Measurements from ENCODE around the gene STK17B. TPM values are rescaled to one million over a fixed set of nuclear protein-coding genes. Genes with fewer than 3 reads are reported as not detected.

Gene STK17B
- total RNA-seq, 2 experiments from 2014 or later, result 95.0 to 148 TPM

GRCh38 chr2:196186266-196186980 is 15.0 kb upstream of the STK17B start:
- ChIA-PET CTCF (ENCODE audit: unreplicated experiment) (interaction anchor here (0.6 kb wide), 1 partner anchor 30 kb away, joined by 3 read pairs; no protein-coding TSS in a partner anchor), POLR2A (interaction anchor here (2.3 to 10.3 kb wide), 5 partner anchors 9 to 47 kb away, joined by 11 to 104 read pairs (median 29); no protein-coding TSS in a partner anchor)
- H3K79me2 ChIP-seq (ENCODE audit: insufficient read depth, low read depth, low read length), result no peaks in the 10 kb centered on the region
- peak; percentile 78 for DNase-seq (ENCODE audit: low spot score)
- intact Hi-C loops (cut with micrococcal nuclease; ENCODE audit: unreplicated experiment), result no loop called here
- peak overlapping the region; percentile 15; the same call in 1 of the 2 replicates for H3K4me2 ChIP-seq (ENCODE audit: low read length)
- no peaks in the 10 kb centered on the region for H3K36me3 ChIP-seq (ENCODE audit: insufficient read depth, low read length)
- H4K20me1 ChIP-seq (ENCODE audit: insufficient read depth, low read length), result no peaks in the 10 kb centered on the region
- no peak for TF ChIP-seq CTCF (conservative IDR thresholded peaks at IDR 0.05; ENCODE audit: low read length)
- TF ChIP-seq EZH2phosphoT487 (IDR thresholded peaks at IDR 0.05; ENCODE audit: borderline replicate concordance, low read depth, low read length), result no peak
- peak overlapping the region; percentile 39; the same call in 1 of the 2 replicates for H2AFZ ChIP-seq (ENCODE audit: low read length)
- H3K4me3 ChIP-seq (ENCODE audit: low read depth, low read length, poor library complexity, severe bottlenecking), result no peak overlapping the region
- BruUV-seq (replicated peaks), result no TSS peak
- H3K9me2 ChIP-seq (ENCODE audit: insufficient read depth, low read length), result no peaks in the 10 kb centered on the region
- peak overlapping the region; percentile 57 for H3K27ac ChIP-seq (ENCODE audit: low read depth, low read length, poor library complexity, severe bottlenecking)
- peaks cover 84% of the 10 kb centered on the region for H3K4me1 ChIP-seq (ENCODE audit: insufficient read depth, low read length, poor library complexity, severe bottlenecking)
- H3K9me3 ChIP-seq (ENCODE audit: low read length), result no peaks in the 10 kb centered on the region

DNA sequence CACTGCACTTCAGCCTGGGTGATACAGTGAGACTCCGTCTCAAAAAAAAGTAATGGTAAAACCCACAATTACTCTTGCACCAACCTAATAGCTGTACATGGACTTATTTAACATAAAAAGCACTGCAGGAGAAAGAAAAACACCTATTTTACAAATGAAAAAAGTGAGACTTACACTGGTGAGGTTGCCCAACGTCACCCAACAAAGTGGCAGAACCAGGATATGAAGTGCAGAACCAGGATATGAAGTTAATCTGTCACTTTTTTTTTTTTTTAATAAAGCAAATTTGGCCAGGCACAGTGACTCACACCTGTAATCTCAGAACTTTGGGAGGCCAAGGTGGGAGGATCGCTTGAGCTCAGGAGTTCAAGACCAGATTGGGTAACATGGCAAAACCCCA is 13.5 kb upstream of the STK17B start:
- Histone ChIP-seq H3K9me2 (ENCODE audit: insufficient read depth, low read length) (no peaks in the 10 kb centered on the region), H4K20me1 (ENCODE audit: insufficient read depth, low read length) (no peaks in the 10 kb centered on the region), H3K4me3 (ENCODE audit: low read depth, low read length, poor library complexity, severe bottlenecking) (no peak overlapping the region), H2AFZ (ENCODE audit: low read length) (no peak overlapping the region), H3K79me2 (ENCODE audit: insufficient read depth, low read depth, low read length) (peaks cover 3% of the 10 kb centered on the region; the same call in 1 of the 2 replicates), H3K4me1 (ENCODE audit: insufficient read depth, low read length, poor library complexity, severe bottlenecking) (peaks cover 91% of the 10 kb centered on the region), H3K9me3 (ENCODE audit: low read length) (no peaks in the 10 kb centered on the region), H3K4me2 (ENCODE audit: low read length) (no peak overlapping the region), H3K36me3 (ENCODE audit: insufficient read depth, low read length) (no peaks in the 10 kb centered on the region), H3K27ac (ENCODE audit: low read depth, low read length, poor library complexity, severe bottlenecking) (no peak overlapping the region)
- no peak for DNase-seq (ENCODE audit: low spot score)
- CTCF ChIA-PET (ENCODE audit: unreplicated experiment), result no interaction called here
- no peak for TF ChIP-seq CTCF (conservative IDR thresholded peaks at IDR 0.05; ENCODE audit: low read length)
- no peak for TF ChIP-seq EZH2phosphoT487 (IDR thresholded peaks at IDR 0.05; ENCODE audit: borderline replicate concordance, low read depth, low read length)
- no TSS peak for BruUV-seq (replicated peaks)
- intact Hi-C loops (cut with micrococcal nuclease; ENCODE audit: unreplicated experiment), result no loop called here
- POLR2A ChIA-PET, result interaction anchor here (0.7 to 6.3 kb wide), 13 partner anchors 9 to 974 kb away, joined by 3 to 139 read pairs (median 11); no protein-coding TSS in a partner anchor

Data from OCI-LY7 (cell line).